Natural killer cell (primary cell): Measurements from ENCODE around the gene KDSR. TPM values are rescaled to one million over a fixed set of nuclear protein-coding genes. Genes with fewer than 3 reads are reported as not detected.
"Not testable (repeated sequence)": the region's sequence is repeated elsewhere in the genome, so short reads cannot be mapped to it uniquely, and the experiment has no call there.

Experiments
- ATAC-seq, 3 donors: fragments of 150-1000 bp in 2 of 3; fragments of 200-7000 bp in 1 of 3; cut with Tn5 transposase; 1 replicate in 1 of 3; 2 replicates in 2 of 3; pipeline ENCODE4 v1.10.0; 2021; ENCODE audit warnings: mild to moderate bottlenecking in 2 of 3, moderate library complexity in 2 of 3
- DNase-seq, 2 donors: peaks; one replicate each; pipeline versions ENCODE4 v3.0.0 to v3.0.0-alpha.2; 2013 to 2021; ENCODE audit warnings: mixed read lengths in 1 of 2
- H3K27ac ChIP-seq: one replicate; pipeline ENCODE4 v1.5.1; 2013; ENCODE audit warnings: mild to moderate bottlenecking, low read length
- H3K27me3 ChIP-seq: one replicate; pipeline ENCODE4 v1.6.1; 2013; ENCODE audit warnings: low read length; ENCODE audit not compliant: control insufficient read depth, insufficient read depth
- H3K36me3 ChIP-seq: one replicate; pipeline ENCODE4 v1.6.1; 2013; ENCODE audit warnings: low read length; ENCODE audit not compliant: control insufficient read depth, insufficient read depth
- H3K4me1 ChIP-seq: one replicate; pipeline ENCODE4 v1.6.1; 2013; ENCODE audit warnings: low read length; ENCODE audit not compliant: control insufficient read depth, insufficient read depth
- H3K4me3 ChIP-seq: one replicate; pipeline ENCODE4 v1.5.1; 2013; ENCODE audit warnings: low read length
- H3K9me3 ChIP-seq: one replicate; pipeline ENCODE4 v1.6.1; 2013; ENCODE audit warnings: low read length; ENCODE audit not compliant: control insufficient read depth, insufficient read depth
- H3K27ac Mint-ChIP-seq, 2 donors: one replicate each; pipeline ENCODE4 v1.8.0; 2022; ENCODE audit warnings: mild to moderate bottlenecking in 2 of 2, mixed read lengths in 2 of 2, moderate library complexity in 1 of 2
- H3K27me3 Mint-ChIP-seq, 2 donors: one replicate each; pipeline ENCODE4 v1.8.0; 2022; ENCODE audit warnings: low read depth in 2 of 2, mixed read lengths in 2 of 2
- H3K36me3 Mint-ChIP-seq: one replicate; pipeline ENCODE4 v1.8.0; 2022; ENCODE audit warnings: mixed read lengths
- H3K4me1 Mint-ChIP-seq, 2 donors: one replicate each; pipeline ENCODE4 v1.8.0; 2022; ENCODE audit warnings: mixed read lengths in 2 of 2
- H3K4me3 Mint-ChIP-seq: one replicate; pipeline ENCODE4 v1.8.0; 2022; ENCODE audit warnings: mild to moderate bottlenecking, moderate library complexity, mixed read lengths
- H3K9me3 Mint-ChIP-seq, 2 donors: one replicate each; pipeline ENCODE4 v1.8.0; 2022; ENCODE audit warnings: mixed read lengths in 2 of 2
- CTCF ChIP-seq: fragments of 200-600 bp; IDR thresholded peaks from one replicate; pipeline ENCODE4 v1.8.0; 2022; ENCODE audit warnings: antibody characterized with exemption
- WGBS: methylation state at CpG from one replicate; pipeline ENCODE4 v1.1.7; 2013; ENCODE audit warnings: missing lambda C conversion rate; ENCODE audit not compliant: insufficient coverage; 5-methylcytosine and 5-hydroxymethylcytosine counted together
- intact Hi-C: fragments of 100-400 bp; cut with micrococcal nuclease; formaldehyde crosslinking; loops from one replicate; pipeline ENCODE4 v1.14.2; 2022
- total RNA-seq, 4 donors: library from RNA; stranded (reverse); fragments of 120-200 nt in 1 of 4; gene quantifications; one replicate each; pipeline versions ENCODE4 v1.2.3 to v1.2.4, GENCODE V29; 2013 to 2022

Gene KDSR
- total RNA-seq, 3 donors from 2014 or later (not counting 1 experiment from before 2014, with no cell fraction given), result 11.1 to 15.1 (median 11.6) TPM

- ATAC-seq, result peak; percentile 4 to 39 (median 37)
- H3K4me1 Mint-ChIP-seq, result peaks cover 51 to 54% of the 10 kb centered on the region in 2 donors
- Histone ChIP-seq H3K27ac (peak overlapping the region; percentile 36), H3K9me3 (no peaks in the 10 kb centered on the region), H3K27me3 (no peaks in the 10 kb centered on the region), H3K36me3 (no peaks in the 10 kb centered on the region), H3K4me1 (peaks cover 36% of the 10 kb centered on the region), H3K4me3 (peak overlapping the region; percentile 77)
- peaks cover 7 to 14% of the 10 kb centered on the region in 2 donors for H3K27me3 Mint-ChIP-seq
- WGBS, result under 1% methylated on average over 65 of the region's 65 CpGs
- DNase-seq, result peak; percentile 40 to 76
- no peaks in the 10 kb centered on the region for H3K36me3 Mint-ChIP-seq
- H3K27ac Mint-ChIP-seq, result peak overlapping the region; percentile 30 to 69
- peak overlapping the region; percentile 91 for H3K4me3 Mint-ChIP-seq
- H3K9me3 Mint-ChIP-seq, result peaks cover 3% of the 10 kb centered on the region in 2 donors
- TF ChIP-seq CTCF, result no peak
- intact Hi-C loops, result loop anchor here (1.0 to 5.0 kb wide), 3 partner anchors 36 to 56 kb away; partner anchors contain the start of gene VPS4B
These were observed 573 bp downstream of the KDSR start for GRCh38 chr18:63366213-63367052.

- Histone ChIP-seq H3K27me3 (no peaks in the 10 kb centered on the region), H3K9me3 (no peaks in the 10 kb centered on the region), H3K36me3 (peaks cover 2% of the 10 kb centered on the region), H3K4me1 (peaks cover 36% of the 10 kb centered on the region), H3K4me3 (peak overlapping the region; percentile 77), H3K27ac (peak overlapping the region; percentile 1)
- intact Hi-C loops, result loop anchor here (2.0 to 5.0 kb wide), 2 partner anchors 36 to 45 kb away; no protein-coding TSS in a partner anchor
- Mint-ChIP-seq H3K4me1 (peaks cover 51 to 54% of the 10 kb centered on the region in 2 donors), H3K36me3 (no peaks in the 10 kb centered on the region), H3K9me3 (peaks cover 3% of the 10 kb centered on the region in 2 donors), H3K27me3 (peaks cover 3 to 10% of the 10 kb centered on the region in 2 donors), H3K4me3 (peak overlapping the region; percentile 86), H3K27ac (peak overlapping the region; percentile 30 to 69)
- no peak for TF ChIP-seq CTCF
- 5% methylated on average over 12 of the region's 12 CpGs for WGBS
- DNase-seq (no peak), ATAC-seq (no peak)
These were observed 1.2 kb downstream of the KDSR start for GRCh38 chr18:63365876-63366212.

- H3K4me3 Mint-ChIP-seq, result peak overlapping the region; percentile 32
- H3K36me3 Mint-ChIP-seq, result no peaks in the 10 kb centered on the region
- peaks cover 49 to 52% of the 10 kb centered on the region in 2 donors for H3K4me1 Mint-ChIP-seq
- no peaks in the 10 kb centered on the region for H3K9me3 ChIP-seq
- 0% methylated on average over 2 of the region's 2 CpGs for WGBS
- no peak overlapping the region for H3K4me3 ChIP-seq
- H3K9me3 Mint-ChIP-seq, result peaks cover 3% of the 10 kb centered on the region in 2 donors
- peaks cover 2 to 7% of the 10 kb centered on the region in 2 donors for H3K27me3 Mint-ChIP-seq
- intact Hi-C loops, result loop anchor here (1.0 kb wide), 1 partner anchor 209 kb away; no protein-coding TSS in a partner anchor
- no peak for TF ChIP-seq CTCF
- no peak overlapping the region for H3K27ac ChIP-seq
- H3K27ac Mint-ChIP-seq, result peak overlapping the region in 1 of 2 donors; percentile 9
- DNase-seq, result peak; percentile 26 to 73
- H3K27me3 ChIP-seq, result no peaks in the 10 kb centered on the region
- peak; percentile 46 to 68 (median 60) for ATAC-seq
- peaks cover 36% of the 10 kb centered on the region for H3K4me1 ChIP-seq
- peaks cover 2% of the 10 kb centered on the region for H3K36me3 ChIP-seq
These were observed 3.1 kb downstream of the KDSR start for GRCh38 chr18:63363951-63364350.

GRCh38 chr18:63363420-63363819 lies 3.6 kb downstream of the KDSR start:
- H3K27me3 Mint-ChIP-seq, ATAC-seq, H3K36me3 ChIP-seq, DNase-seq, H3K27ac Mint-ChIP-seq, H3K27ac ChIP-seq, H3K9me3 ChIP-seq, H3K36me3 Mint-ChIP-seq, H3K4me3 ChIP-seq, H3K9me3 Mint-ChIP-seq, intact Hi-C loops, H3K27me3 ChIP-seq: not testable (repeated sequence)
- Mint-ChIP-seq H3K4me3 (peak overlapping the region; percentile 32), H3K4me1 (peaks cover 44 to 47% of the 10 kb centered on the region in 2 donors)
- no CpG with 5 or more reads among the region's 2 CpGs for WGBS
- H3K4me1 ChIP-seq, result peaks cover 36% of the 10 kb centered on the region
